GM12878 (cell line): ENCODE measurements around the gene LRRC4B. TPM values are rescaled to one million over a fixed set of nuclear protein-coding genes. Genes with fewer than 3 reads are reported as not detected.

Experiments
- ATAC-seq: fragments of 200-7000 bp; cut with Tn5 transposase; 3 replicates; pipeline ENCODE4 v1.9.1; 2020; ENCODE audit warnings: mild to moderate bottlenecking, moderate library complexity
- BruUV-seq: library from RNA; stranded (reverse); fragments of 400-500 nt; replicated peaks from 2 replicates; lab custom pipeline; 2021; lab: Mats Ljungman, UMichigan
- CTCF ChIA-PET: fragments of 300-600 bp; sonication (Branson Sonifier 250); formaldehyde crosslinking; extraction: SDS; loops from one replicate; lab custom pipeline; 2021; ENCODE audit warnings: inconsistent platforms; lab: Yijun Ruan, JAX
- POLR2A ChIA-PET: fragments of 350-600 bp; formaldehyde crosslinking; extraction: SDS; loops from one replicate; lab custom pipeline; 2021; ENCODE audit warnings: inconsistent platforms; lab: Charles Lee
- RAD21 ChIA-PET: fragments of 300-600 bp; sonication (Branson Sonifier 250); formaldehyde crosslinking; loops from one replicate; lab custom pipeline; 2023; ENCODE audit warnings: antibody characterized with exemption; ENCODE audit not compliant: unreplicated experiment; lab: Charles Lee
- SMC1A ChIA-PET: fragments of 300-600 bp; sonication (Branson Sonifier 250); formaldehyde crosslinking; loops from one replicate; lab custom pipeline; 2023; ENCODE audit not compliant: unreplicated experiment, uncharacterized antibody; lab: Charles Lee
- DNase-seq: peaks from one replicate; pipeline ENCODE4 v3.0.0-alpha.2; 2011; ENCODE audit warnings: low read depth, low spot score
- FAIRE-seq: peaks from 3 replicates; lab custom pipeline; 2011; peaks lifted over from hg19 to GRCh38; lab: Jason Lieb, UNC
- H2AFZ ChIP-seq: 2 replicates; pipeline ENCODE4 v1.6.0; 2011; ENCODE audit warnings: low read depth, low read length, control low read depth; ENCODE audit not compliant: control insufficient read depth
- H3K27ac ChIP-seq: 2 replicates; pipeline ENCODE4 v1.5.1; 2011; ENCODE audit warnings: control low read depth; ENCODE audit not compliant: control insufficient read depth, insufficient read depth
- H3K27me3 ChIP-seq, 2 experiments: replicated peaks in 1 of 2; 2 replicates each; pipeline versions ENCODE4 v1.6.0 to v1.6.1; 2011; ENCODE audit warnings: low read length in 1 of 2; ENCODE audit not compliant: control insufficient read depth in 2 of 2, insufficient read depth in 2 of 2
- H3K36me3 ChIP-seq, 2 experiments: 2 replicates each; pipeline ENCODE4 v1.5.1; 2011; ENCODE audit warnings: low read length in 1 of 2; ENCODE audit not compliant: control insufficient read depth in 2 of 2, insufficient read depth in 2 of 2
- H3K4me1 ChIP-seq: 2 replicates; pipeline ENCODE4 v1.6.1; 2011; ENCODE audit warnings: mild to moderate bottlenecking, low read length, moderate library complexity, mixed read lengths; ENCODE audit not compliant: control insufficient read depth, insufficient read depth
- H3K4me2 ChIP-seq: 2 replicates; pipeline ENCODE4 v1.6.0; 2011; ENCODE audit warnings: control low read depth; ENCODE audit not compliant: control insufficient read depth, insufficient read depth
- H3K4me3 ChIP-seq: fragments of 200-600 bp; sonication (generic); 2 replicates; pipeline ENCODE4 v1.5.1; 2016
- H3K79me2 ChIP-seq: 2 replicates; pipeline ENCODE4 v1.6.0; 2011; ENCODE audit warnings: low read length; ENCODE audit not compliant: control insufficient read depth, insufficient read depth
- H3K9ac ChIP-seq: 2 replicates; pipeline ENCODE4 v1.8.0; 2011; ENCODE audit warnings: low read length, control low read depth, mixed read lengths; ENCODE audit not compliant: control insufficient read depth, insufficient read depth
- H3K9me3 ChIP-seq: replicated peaks from 3 replicates; pipeline ENCODE4 v1.5.1; 2011; ENCODE audit warnings: mild to moderate bottlenecking, low read length; ENCODE audit not compliant: control insufficient read depth, insufficient read depth
- H4K20me1 ChIP-seq: 2 replicates; pipeline ENCODE4 v1.6.0; 2011; ENCODE audit not compliant: control insufficient read depth, insufficient read depth
- CBFB ChIP-seq: IDR thresholded peaks from 2 replicates; pipeline ENCODE4 v1.6.1; 2016; ENCODE audit warnings: antibody characterized with exemption, low read depth
- CHD2 ChIP-seq: IDR thresholded peaks from 2 replicates; pipeline ENCODE4 v1.6.1; 2011; ENCODE audit warnings: low read depth, low read length, improper control_type of control experiment, borderline replicate concordance
- EED ChIP-seq: sonication (generic); IDR thresholded peaks from 2 replicates; pipeline ENCODE4 v1.6.1; 2016; ENCODE audit warnings: antibody characterized with exemption, low read depth
- ESRRA ChIP-seq: IDR thresholded peaks from 2 replicates; pipeline ENCODE4 v1.6.1; 2012; ENCODE audit warnings: mild to moderate bottlenecking, low read length, improper control_type of control experiment
- FOXM1 ChIP-seq: IDR thresholded peaks from 2 replicates; pipeline ENCODE4 v1.6.1; 2012; ENCODE audit warnings: low read depth, mild to moderate bottlenecking, inconsistent platforms, low read length, moderate library complexity
- MXI1 ChIP-seq: fragments of 150-350 bp; IDR thresholded peaks from 2 replicates; pipeline ENCODE4 v1.6.1; 2011; ENCODE audit warnings: low read depth, mild to moderate bottlenecking, inconsistent platforms, low read length, improper control_type of control experiment
- SMARCA5 ChIP-seq: fragments of 450-650 bp; IDR thresholded peaks from 2 replicates; pipeline ENCODE4 v1.6.1; 2017; ENCODE audit warnings: mild to moderate bottlenecking
- STAT1 ChIP-seq: fragments of 450-650 bp; conservative IDR thresholded peaks from 2 replicates; pipeline ENCODE4 v1.6.1; 2014; ENCODE audit warnings: antibody characterized with exemption, mild to moderate bottlenecking
- ZNF207 ChIP-seq: fragments of 450-650 bp; IDR thresholded peaks from 2 replicates; pipeline ENCODE4 v1.6.1; 2014; ENCODE audit warnings: antibody characterized with exemption, mild to moderate bottlenecking, borderline replicate concordance
- ZZZ3 ChIP-seq: IDR thresholded peaks from 2 replicates; pipeline ENCODE4 v1.6.1; 2011; ENCODE audit warnings: low read depth; ENCODE audit not compliant: control insufficient read depth, insufficient read length
- WGBS: methylation state at CpG from one replicate; pipeline ENCODE4 v1.1.6; 2016; ENCODE audit warnings: low lambda C conversion rate; ENCODE audit not compliant: insufficient replicate concordance, insufficient coverage; ENCODE audit errors: missing lambda C conversion rate; 5-methylcytosine and 5-hydroxymethylcytosine counted together
- in situ Hi-C: fragments of 300-500 bp; cut with MboI; formaldehyde crosslinking; loops from 9 replicates; pipeline ENCODE4 v1.14.3; 2018; ENCODE audit warnings: mixed read lengths
- intact Hi-C: fragments of 100-400 bp; cut with micrococcal nuclease; formaldehyde crosslinking; loops from one replicate; pipeline ENCODE4 v1.14.2; 2022; ENCODE audit not compliant: unreplicated experiment
- polyA plus RNA-seq, 11 experiments: library from polyadenylated mRNA; depleted of rRNA in 4 of 11; unstranded in 6 of 11; stranded (reverse) in 5 of 11; fragments of >200 nt; fragmentation: Nextera tagmentation in 4 of 11; fragmentation: Illumina TruSeq in 1 of 11; extraction: Ambion mirVana in 4 of 11; extraction: Trizol in 1 of 11; gene quantifications; 1 replicate in 1 of 11; 2 replicates in 10 of 11; pipeline versions ENCODE4 v1.2.1 to v1.2.3, GENCODE V29; 2011 to 2016; ENCODE audit warnings: inconsistent platforms in 2 of 11, missing spikeins in 2 of 11, low read depth in 1 of 11
- total RNA-seq, 4 experiments: library from RNA; depleted of rRNA in 3 of 4; stranded (reverse); fragments of >200 nt in 3 of 4; fragmentation: Illumina TruSeq in 1 of 4; extraction: Trizol in 1 of 4; gene quantifications; 2 replicates each; pipeline versions ENCODE4 v1.2.1 to v1.2.3, GENCODE V29; 2013 to 2021
- TF ChIP-seq, protein P1 (sequence below): fragments of 450-650 bp; IDR thresholded peaks from 2 replicates; pipeline ENCODE4 v1.6.1; 2017; ENCODE audit warnings: borderline replicate concordance
- TF ChIP-seq, protein P2 (sequence below): fragments of 450-650 bp; IDR thresholded peaks from 2 replicates; pipeline ENCODE4 v1.6.1; 2017; ENCODE audit warnings: mild to moderate bottlenecking
- TF ChIP-seq, protein P3 (sequence below): fragments of 150-350 bp; IDR thresholded peaks from 2 replicates; pipeline ENCODE4 v1.6.1; 2016; ENCODE audit warnings: low read depth, low read length
- TF ChIP-seq, protein P4 (sequence below): fragments of 450-650 bp; IDR thresholded peaks from 2 replicates; pipeline ENCODE4 v1.6.1; 2018; ENCODE audit warnings: mild to moderate bottlenecking, low read depth, moderate library complexity; ENCODE audit not compliant: partially characterized antibody

Gene LRRC4B
- total and polyA plus RNA-seq, 10 of the 15 experiments (the other 5 are each of a cell fraction or from before 2014, with no cell fraction given), result 0.14 TPM; not detected in 9

DNA sequence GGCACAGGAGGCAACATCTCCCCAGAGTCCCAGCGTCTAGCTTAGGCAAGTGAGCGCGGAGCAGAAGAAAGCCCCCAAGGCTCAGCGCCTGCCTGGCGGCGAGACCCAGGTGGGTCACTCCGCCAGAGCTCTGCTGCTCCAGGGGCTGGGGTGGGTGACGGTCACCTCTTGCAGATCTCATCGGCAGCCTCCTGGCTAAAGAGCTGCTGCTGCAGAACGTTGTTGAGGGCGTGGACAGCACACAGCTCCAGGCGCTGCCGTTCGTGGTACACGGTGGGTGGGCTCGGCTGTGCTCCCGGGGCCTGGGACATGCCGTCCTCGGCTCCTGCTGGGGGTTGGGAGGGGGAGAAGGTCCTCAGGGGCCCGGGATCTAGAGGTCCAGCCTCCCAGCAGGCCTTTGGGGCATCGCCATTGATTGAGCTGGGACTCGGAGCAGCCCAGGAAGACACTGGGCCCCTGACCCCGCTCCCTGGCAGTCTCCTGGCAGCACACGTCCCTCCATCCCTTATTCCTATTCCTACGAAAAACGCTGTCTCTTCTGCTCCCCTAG is 58.0 kb downstream of the LRRC4B start (continued):
- TF ChIP-seq, protein P1, sequence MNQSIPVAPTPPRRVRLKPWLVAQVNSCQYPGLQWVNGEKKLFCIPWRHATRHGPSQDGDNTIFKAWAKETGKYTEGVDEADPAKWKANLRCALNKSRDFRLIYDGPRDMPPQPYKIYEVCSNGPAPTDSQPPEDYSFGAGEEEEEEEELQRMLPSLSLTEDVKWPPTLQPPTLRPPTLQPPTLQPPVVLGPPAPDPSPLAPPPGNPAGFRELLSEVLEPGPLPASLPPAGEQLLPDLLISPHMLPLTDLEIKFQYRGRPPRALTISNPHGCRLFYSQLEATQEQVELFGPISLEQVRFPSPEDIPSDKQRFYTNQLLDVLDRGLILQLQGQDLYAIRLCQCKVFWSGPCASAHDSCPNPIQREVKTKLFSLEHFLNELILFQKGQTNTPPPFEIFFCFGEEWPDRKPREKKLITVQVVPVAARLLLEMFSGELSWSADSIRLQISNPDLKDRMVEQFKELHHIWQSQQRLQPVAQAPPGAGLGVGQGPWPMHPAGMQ, result no peak
- TF ChIP-seq ZNF207, result no peak
- TF ChIP-seq, protein P2, sequence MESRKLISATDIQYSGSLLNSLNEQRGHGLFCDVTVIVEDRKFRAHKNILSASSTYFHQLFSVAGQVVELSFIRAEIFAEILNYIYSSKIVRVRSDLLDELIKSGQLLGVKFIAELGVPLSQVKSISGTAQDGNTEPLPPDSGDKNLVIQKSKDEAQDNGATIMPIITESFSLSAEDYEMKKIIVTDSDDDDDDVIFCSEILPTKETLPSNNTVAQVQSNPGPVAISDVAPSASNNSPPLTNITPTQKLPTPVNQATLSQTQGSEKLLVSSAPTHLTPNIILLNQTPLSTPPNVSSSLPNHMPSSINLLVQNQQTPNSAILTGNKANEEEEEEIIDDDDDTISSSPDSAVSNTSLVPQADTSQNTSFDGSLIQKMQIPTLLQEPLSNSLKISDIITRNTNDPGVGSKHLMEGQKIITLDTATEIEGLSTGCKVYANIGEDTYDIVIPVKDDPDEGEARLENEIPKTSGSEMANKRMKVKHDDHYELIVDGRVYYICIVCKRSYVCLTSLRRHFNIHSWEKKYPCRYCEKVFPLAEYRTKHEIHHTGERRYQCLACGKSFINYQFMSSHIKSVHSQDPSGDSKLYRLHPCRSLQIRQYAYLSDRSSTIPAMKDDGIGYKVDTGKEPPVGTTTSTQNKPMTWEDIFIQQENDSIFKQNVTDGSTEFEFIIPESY, result no peak
- no peak for TF ChIP-seq CHD2

DNA sequence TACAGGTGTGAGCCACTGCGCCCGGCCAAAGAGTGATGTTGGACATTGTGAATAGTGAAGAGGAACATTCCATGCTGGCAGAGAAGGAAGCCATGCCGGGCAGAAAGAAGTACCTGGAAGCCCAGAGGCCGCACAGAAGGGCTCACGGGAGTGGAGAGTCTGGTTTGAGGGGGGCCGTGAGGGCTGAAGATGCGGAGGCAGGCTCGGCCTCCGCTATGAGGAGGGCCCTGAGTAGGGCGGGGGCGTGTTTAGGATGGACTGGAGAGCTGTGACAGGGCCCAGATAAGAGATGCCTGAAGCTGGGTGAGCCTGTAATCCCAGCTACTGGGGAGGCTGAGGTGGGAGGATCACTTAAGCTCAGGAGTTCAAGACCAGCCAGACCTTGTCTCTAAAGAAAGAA is 58.9 kb downstream of the LRRC4B start:
- no TSS peak for BruUV-seq
- intact Hi-C loops, result no loop called here
- no peak for ATAC-seq
- H3K36me3 ChIP-seq, result no peaks in the 10 kb centered on the region
- H3K4me1 ChIP-seq, result peaks cover 3% of the 10 kb centered on the region; the same call in 1 of the 2 replicates
- H2AFZ ChIP-seq, result no peak overlapping the region
- ChIA-PET RAD21 (interaction anchor here (0.5 to 0.6 kb wide), 2 partner anchors 283 to 876 kb away, joined by 3 read pairs; no protein-coding TSS in a partner anchor), CTCF (interaction anchor here (1.2 to 2.4 kb wide), 2 partner anchors 28 to 49 kb away, joined by 4 to 10 read pairs; no protein-coding TSS in a partner anchor), POLR2A (no interaction called here), SMC1A (no interaction called here)
- H3K27ac ChIP-seq, result no peak overlapping the region
- no peak for FAIRE-seq
- no peaks in the 10 kb centered on the region for H3K79me2 ChIP-seq
- H3K9ac ChIP-seq, result no peak overlapping the region
- in situ Hi-C loops, result no loop called here
- DNase-seq, result no peak
- no peaks in the 10 kb centered on the region for H3K27me3 ChIP-seq
- no peaks in the 10 kb centered on the region for H4K20me1 ChIP-seq
- no peak overlapping the region for H3K4me3 ChIP-seq
- no peaks in the 10 kb centered on the region for H3K9me3 ChIP-seq
- WGBS, result 85% methylated on average over 11 of the region's 11 CpGs
- no peak overlapping the region for H3K4me2 ChIP-seq
- TF ChIP-seq ESRRA, result no peak
- TF ChIP-seq, protein P3, sequence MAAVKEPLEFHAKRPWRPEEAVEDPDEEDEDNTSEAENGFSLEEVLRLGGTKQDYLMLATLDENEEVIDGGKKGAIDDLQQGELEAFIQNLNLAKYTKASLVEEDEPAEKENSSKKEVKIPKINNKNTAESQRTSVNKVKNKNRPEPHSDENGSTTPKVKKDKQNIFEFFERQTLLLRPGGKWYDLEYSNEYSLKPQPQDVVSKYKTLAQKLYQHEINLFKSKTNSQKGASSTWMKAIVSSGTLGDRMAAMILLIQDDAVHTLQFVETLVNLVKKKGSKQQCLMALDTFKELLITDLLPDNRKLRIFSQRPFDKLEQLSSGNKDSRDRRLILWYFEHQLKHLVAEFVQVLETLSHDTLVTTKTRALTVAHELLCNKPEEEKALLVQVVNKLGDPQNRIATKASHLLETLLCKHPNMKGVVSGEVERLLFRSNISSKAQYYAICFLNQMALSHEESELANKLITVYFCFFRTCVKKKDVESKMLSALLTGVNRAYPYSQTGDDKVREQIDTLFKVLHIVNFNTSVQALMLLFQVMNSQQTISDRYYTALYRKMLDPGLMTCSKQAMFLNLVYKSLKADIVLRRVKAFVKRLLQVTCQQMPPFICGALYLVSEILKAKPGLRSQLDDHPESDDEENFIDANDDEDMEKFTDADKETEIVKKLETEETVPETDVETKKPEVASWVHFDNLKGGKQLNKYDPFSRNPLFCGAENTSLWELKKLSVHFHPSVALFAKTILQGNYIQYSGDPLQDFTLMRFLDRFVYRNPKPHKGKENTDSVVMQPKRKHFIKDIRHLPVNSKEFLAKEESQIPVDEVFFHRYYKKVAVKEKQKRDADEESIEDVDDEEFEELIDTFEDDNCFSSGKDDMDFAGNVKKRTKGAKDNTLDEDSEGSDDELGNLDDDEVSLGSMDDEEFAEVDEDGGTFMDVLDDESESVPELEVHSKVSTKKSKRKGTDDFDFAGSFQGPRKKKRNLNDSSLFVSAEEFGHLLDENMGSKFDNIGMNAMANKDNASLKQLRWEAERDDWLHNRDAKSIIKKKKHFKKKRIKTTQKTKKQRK, result no peak
- TF ChIP-seq STAT1, result no peak
- TF ChIP-seq EED, result no peak
- no peak for TF ChIP-seq FOXM1
- TF ChIP-seq SMARCA5, result no peak
- TF ChIP-seq ZZZ3, result no peak
- TF ChIP-seq, protein P4, sequence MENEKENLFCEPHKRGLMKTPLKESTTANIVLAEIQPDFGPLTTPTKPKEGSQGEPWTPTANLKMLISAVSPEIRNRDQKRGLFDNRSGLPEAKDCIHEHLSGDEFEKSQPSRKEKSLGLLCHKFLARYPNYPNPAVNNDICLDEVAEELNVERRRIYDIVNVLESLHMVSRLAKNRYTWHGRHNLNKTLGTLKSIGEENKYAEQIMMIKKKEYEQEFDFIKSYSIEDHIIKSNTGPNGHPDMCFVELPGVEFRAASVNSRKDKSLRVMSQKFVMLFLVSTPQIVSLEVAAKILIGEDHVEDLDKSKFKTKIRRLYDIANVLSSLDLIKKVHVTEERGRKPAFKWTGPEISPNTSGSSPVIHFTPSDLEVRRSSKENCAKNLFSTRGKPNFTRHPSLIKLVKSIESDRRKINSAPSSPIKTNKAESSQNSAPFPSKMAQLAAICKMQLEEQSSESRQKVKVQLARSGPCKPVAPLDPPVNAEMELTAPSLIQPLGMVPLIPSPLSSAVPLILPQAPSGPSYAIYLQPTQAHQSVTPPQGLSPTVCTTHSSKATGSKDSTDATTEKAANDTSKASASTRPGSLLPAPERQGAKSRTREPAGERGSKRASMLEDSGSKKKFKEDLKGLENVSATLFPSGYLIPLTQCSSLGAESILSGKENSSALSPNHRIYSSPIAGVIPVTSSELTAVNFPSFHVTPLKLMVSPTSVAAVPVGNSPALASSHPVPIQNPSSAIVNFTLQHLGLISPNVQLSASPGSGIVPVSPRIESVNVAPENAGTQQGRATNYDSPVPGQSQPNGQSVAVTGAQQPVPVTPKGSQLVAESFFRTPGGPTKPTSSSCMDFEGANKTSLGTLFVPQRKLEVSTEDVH, result no peak
- TF ChIP-seq MXI1, result no peak
- TF ChIP-seq CBFB, result no peak
